ENCODE measurements around the gene EFCAB13.
"Not testable (repeated sequence)": the region's sequence is repeated elsewhere in the genome, so short reads cannot be mapped to it uniquely, and the experiment has no call there.

The EFCAB13 gene

DNA sequence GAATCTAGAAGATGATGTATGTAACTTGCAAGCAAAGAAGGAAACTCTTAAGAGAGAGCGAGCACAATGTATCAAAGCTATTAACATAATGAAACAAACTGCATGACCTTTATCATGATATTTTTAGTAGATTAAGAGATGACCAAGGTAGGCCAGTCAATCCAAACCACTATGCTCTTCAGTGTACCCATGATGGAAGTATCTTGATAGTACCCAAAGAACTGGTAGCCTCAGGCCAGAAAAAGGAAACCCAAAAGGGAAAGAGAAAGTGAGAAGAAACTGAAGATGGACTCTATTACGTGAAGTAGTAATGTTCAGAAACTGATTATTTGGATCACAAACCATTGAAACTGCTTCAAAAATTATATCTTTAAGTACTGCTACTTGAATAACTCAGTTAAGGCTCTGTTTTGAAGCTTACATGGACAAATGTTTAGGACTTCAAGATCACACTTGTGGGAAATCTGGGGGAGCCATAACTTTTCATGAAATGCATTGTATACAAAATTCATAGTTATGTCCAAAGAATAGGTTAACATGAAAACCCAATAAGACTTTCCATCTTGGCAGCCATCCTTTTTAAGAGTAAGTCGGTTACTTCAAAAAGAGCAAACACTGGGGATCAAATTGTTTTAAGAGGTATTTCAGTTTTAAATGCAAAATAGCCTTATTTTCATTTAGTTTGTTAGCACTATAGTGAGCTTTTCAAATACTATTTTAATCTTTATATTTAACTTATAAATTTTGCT lies 102.3 kb downstream of the EFCAB13 start:
- not testable (repeated sequence) for DNase-seq (ENCODE audit: low read depth in 2 of 2)

GRCh38 chr17:47427985-47428384 lies 104.2 kb downstream of the EFCAB13 start:
- DNase-seq (ENCODE audit: low read depth in 2 of 2), result no peak

GRCh38 chr17:47432240-47432639 lies 108.5 kb downstream of the EFCAB13 start:
- DNase-seq (ENCODE audit: low read depth in 2 of 2), result not testable (repeated sequence)

DNA sequence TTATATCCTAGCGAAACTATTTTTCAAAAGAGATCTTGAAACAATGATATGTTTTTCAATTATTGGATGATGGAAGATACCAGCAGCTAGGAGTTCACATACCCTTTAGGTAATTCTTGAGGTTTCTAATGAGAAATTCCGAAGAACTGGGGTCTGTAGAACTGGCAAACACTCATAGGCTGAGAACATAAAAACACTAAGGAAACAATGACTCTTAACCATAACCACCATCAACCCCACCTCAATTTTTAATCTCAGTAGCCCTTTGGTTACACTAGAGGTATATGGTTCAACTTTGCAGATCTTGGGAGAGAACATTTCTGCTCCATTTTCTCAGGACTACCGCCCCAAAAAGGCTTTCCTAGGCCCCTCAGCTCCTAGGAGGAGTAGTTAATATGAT lies 141.4 kb downstream of the EFCAB13 start:
- DNase-seq (ENCODE audit: low read depth in 2 of 2), result no peak

GRCh38 chr17:47466976-47467375 lies 143.2 kb downstream of the EFCAB13 start:
- DNase-seq (ENCODE audit: low read depth in 2 of 2), result not testable (repeated sequence)

GRCh38 chr17:47470836-47471235 lies 147.1 kb downstream of the EFCAB13 start:
- no peak for DNase-seq (ENCODE audit: low read depth in 2 of 2)

GRCh38 chr17:47472073-47472472 lies 148.3 kb downstream of the EFCAB13 start:
- not testable (repeated sequence) for DNase-seq (ENCODE audit: low read depth in 2 of 2)

Measured in activated CD4-positive, alpha-beta T cell treated with anti-CD3 and anti-CD28 coated beads for 24 hours (primary cell).